Caco-2 (cell line): Measurements from ENCODE around the gene NDUFAB1. TPM values are rescaled to one million over a fixed set of nuclear protein-coding genes. Genes with fewer than 3 reads are reported as not detected.
A peak's percentile ranks its signal among the peaks of the same experiment; 100 is the strongest.

Experiments used
- BruUV-seq: library from RNA; stranded (reverse); fragments of 400-500 nt; replicated peaks from 2 replicates; lab custom pipeline; 2021; lab: Mats Ljungman, UMichigan
- CTCF ChIA-PET: fragments of 300-600 bp; sonication (Branson Sonifier 250); formaldehyde crosslinking; loops from one replicate; lab custom pipeline; 2022; ENCODE audit warnings: antibody characterized with exemption; lab: Charles Lee
- POLR2A ChIA-PET: fragments of 300-600 bp; sonication (Branson Sonifier 250); formaldehyde crosslinking; loops from one replicate; lab custom pipeline; 2022; ENCODE audit warnings: antibody characterized with exemption; lab: Charles Lee
- DNase-seq, 2 experiments: peaks; one replicate each; pipeline versions ENCODE4 v3.0.0 to v3.0.0-alpha.2; 2020 to 2022
- H3K27me3 ChIP-seq: replicated peaks from 2 replicates; pipeline ENCODE4 v1.6.0; 2011; ENCODE audit warnings: low read length; ENCODE audit not compliant: control insufficient read depth, insufficient read depth
- H3K36me3 ChIP-seq: 2 replicates; pipeline ENCODE4 v1.5.1; 2011; ENCODE audit warnings: low read length; ENCODE audit not compliant: control insufficient read depth, insufficient read depth
- H3K4me1 ChIP-seq: fragments of 250-450 bp; sonication (Bioruptor Pico); 2 replicates; pipeline ENCODE4 v1.5.1; 2020; ENCODE audit warnings: mild to moderate bottlenecking
- H3K4me3 ChIP-seq: 2 replicates; pipeline ENCODE4 v1.5.1; 2011; ENCODE audit warnings: low read depth, mild to moderate bottlenecking, control low read depth, low read length
- H3K9me3 ChIP-seq: fragments of 250-450 bp; sonication (Bioruptor Pico); 2 replicates; pipeline ENCODE4 v1.5.1; 2020; ENCODE audit warnings: mild to moderate bottlenecking, moderate library complexity
- H3K27ac Mint-ChIP-seq: one replicate; pipeline ENCODE4 v1.8.0; 2022; ENCODE audit warnings: mixed read lengths; ENCODE audit not compliant: unreplicated experiment
- H3K27me3 Mint-ChIP-seq: one replicate; pipeline ENCODE4 v1.8.0; 2022; ENCODE audit warnings: mixed read lengths; ENCODE audit not compliant: insufficient read depth, unreplicated experiment
- H3K36me3 Mint-ChIP-seq: one replicate; pipeline ENCODE4 v1.8.0; 2022; ENCODE audit warnings: mild to moderate bottlenecking, mixed read lengths; ENCODE audit not compliant: insufficient read depth, unreplicated experiment
- H3K4me1 Mint-ChIP-seq: one replicate; pipeline ENCODE4 v1.8.0; 2022; ENCODE audit warnings: low read depth, mixed read lengths; ENCODE audit not compliant: unreplicated experiment
- H3K4me3 Mint-ChIP-seq: one replicate; pipeline ENCODE4 v1.8.0; 2022; ENCODE audit warnings: mild to moderate bottlenecking, moderate library complexity, mixed read lengths; ENCODE audit not compliant: unreplicated experiment
- H3K9me3 Mint-ChIP-seq: one replicate; pipeline ENCODE4 v1.8.0; 2022; ENCODE audit warnings: mixed read lengths; ENCODE audit not compliant: unreplicated experiment
- intact Hi-C: fragments of 100-400 bp; cut with micrococcal nuclease; formaldehyde crosslinking; loops from one replicate; pipeline ENCODE4 v1.10.0; 2022; ENCODE audit not compliant: unreplicated experiment
- total RNA-seq: library from RNA; stranded (reverse); gene quantifications from 2 replicates; pipeline ENCODE4 v1.2.3, GENCODE V29; 2022
- TF ChIP-seq, protein P1 (sequence below), 2 experiments: fragments of 200-600 bp in 1 of 2; IDR thresholded peaks; 1 replicate in 1 of 2; 2 replicates in 1 of 2; pipeline versions ENCODE4 v1.5.1 to v1.8.0; 2011 to 2022; ENCODE audit warnings: antibody characterized with exemption in 1 of 2, control low read depth in 1 of 2, inconsistent platforms in 1 of 2, low read depth in 1 of 2, low read length in 1 of 2, mild to moderate bottlenecking in 1 of 2, moderate library complexity in 1 of 2; ENCODE audit not compliant: insufficient read depth in 1 of 2, severe bottlenecking in 1 of 2, unreplicated experiment in 1 of 2

The NDUFAB1 gene
- total RNA-seq, 1 experiment from 2014 or later = 87.1 TPM

DNA sequence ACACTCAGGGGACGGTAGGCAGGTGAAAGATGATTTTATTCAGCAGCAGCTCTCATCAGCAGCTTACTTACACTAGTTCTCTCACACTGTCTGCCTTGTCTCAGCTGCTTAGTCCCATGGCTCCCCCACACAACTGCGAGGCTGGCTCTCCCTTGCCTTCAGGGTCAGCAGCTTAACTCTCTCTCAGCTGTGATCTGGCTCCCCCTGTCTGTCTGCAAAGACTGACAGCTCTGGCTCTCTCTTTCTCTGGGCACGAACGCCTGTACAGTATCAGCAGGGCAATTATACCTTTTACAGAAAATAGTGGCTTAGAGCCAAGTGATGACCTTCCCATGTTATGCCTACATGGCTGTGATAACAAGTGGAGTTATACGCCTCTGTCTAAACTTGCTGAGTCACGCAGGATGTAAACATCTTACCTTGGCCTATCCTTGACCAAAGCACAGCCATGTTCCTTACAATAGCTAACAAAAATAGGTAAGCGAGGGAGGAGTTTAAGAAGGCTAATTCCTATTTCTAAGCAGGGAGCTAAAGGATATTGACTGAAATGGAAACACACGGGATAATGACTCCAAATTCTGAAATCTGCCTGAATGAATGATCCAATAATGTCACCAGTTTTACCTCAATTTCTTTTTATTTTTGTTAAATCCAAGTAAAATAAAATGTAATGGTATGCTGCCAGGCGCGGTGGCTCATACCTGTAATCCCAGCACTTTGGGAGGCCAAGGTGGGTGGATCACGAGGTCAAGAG, 1.1 kb upstream of the NDUFAB1 start:
- Histone ChIP-seq H3K4me1 (no peaks in the 10 kb centered on the region), H3K4me3 (no peak overlapping the region), H3K36me3 (no peaks in the 10 kb centered on the region; the same call in 1 of the 2 replicates), H3K27me3 (no peaks in the 10 kb centered on the region), H3K9me3 (no peaks in the 10 kb centered on the region)
- DNase-seq = peak; percentile 47 to 58
- intact Hi-C loops = no loop called here
- CTCF ChIA-PET = interaction anchor here (0.7 to 1.6 kb wide), 3 partner anchors 10 to 447 kb away, joined by 3 to 8 read pairs (median 3); partner anchors contain the start of genes EARS2 and UBFD1
- Mint-ChIP-seq H3K27me3 (no peaks in the 10 kb centered on the region), H3K4me3 (peak overlapping the region; percentile 75), H3K36me3 (peaks cover 27% of the 10 kb centered on the region), H3K4me1 (no peaks in the 10 kb centered on the region), H3K27ac (no peak overlapping the region), H3K9me3 (no peaks in the 10 kb centered on the region)
- POLR2A ChIA-PET = no interaction called here
- TF ChIP-seq, protein P1, sequence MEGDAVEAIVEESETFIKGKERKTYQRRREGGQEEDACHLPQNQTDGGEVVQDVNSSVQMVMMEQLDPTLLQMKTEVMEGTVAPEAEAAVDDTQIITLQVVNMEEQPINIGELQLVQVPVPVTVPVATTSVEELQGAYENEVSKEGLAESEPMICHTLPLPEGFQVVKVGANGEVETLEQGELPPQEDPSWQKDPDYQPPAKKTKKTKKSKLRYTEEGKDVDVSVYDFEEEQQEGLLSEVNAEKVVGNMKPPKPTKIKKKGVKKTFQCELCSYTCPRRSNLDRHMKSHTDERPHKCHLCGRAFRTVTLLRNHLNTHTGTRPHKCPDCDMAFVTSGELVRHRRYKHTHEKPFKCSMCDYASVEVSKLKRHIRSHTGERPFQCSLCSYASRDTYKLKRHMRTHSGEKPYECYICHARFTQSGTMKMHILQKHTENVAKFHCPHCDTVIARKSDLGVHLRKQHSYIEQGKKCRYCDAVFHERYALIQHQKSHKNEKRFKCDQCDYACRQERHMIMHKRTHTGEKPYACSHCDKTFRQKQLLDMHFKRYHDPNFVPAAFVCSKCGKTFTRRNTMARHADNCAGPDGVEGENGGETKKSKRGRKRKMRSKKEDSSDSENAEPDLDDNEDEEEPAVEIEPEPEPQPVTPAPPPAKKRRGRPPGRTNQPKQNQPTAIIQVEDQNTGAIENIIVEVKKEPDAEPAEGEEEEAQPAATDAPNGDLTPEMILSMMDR (IDR thresholded peaks at IDR 0.05; ENCODE audit: insufficient read depth in 1 of 2, low read depth in 1 of 2, low read length in 1 of 2, severe bottlenecking in 1 of 2, unreplicated experiment in 1 of 2) = peak; percentile 17 to 26
- no TSS peak for BruUV-seq

DNA sequence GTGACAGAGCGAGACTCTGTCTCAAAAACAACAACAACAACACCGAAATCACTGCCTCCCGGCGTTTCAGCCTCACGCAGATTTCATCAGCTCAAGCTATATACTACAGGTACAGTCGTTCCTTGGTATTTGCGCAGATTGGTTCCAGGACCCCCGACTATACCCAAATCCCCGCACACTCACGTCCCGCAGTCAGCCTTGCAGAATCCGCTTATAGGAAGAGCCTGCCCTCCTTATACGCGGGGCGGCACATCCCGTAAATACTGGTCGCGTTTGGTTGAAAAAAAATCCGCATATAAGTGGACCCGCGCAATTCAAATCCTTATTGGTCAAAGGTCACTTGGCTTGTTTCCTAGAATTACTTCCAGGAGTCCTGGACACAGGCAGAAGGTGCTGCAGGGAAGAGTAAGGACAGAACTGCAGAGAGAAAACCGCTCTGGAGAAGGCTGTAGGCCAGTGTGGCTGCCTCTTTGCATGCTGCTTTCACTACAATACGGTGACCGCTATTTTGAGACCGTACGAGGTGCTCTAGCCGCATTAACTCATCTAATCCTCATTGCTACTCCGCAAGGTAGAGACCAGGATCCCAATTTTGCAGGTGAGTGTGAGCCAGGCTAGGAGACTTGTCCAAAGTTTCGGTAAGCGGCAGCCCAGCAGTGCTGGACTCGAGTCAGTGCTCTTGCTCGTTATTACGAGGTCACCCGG, 718 bp downstream of the NDUFAB1 start:
- Histone ChIP-seq H3K4me1 (no peaks in the 10 kb centered on the region), H3K36me3 (no peaks in the 10 kb centered on the region; the same call in none of the 2 replicates), H3K9me3 (no peaks in the 10 kb centered on the region), H3K27me3 (no peaks in the 10 kb centered on the region), H3K4me3 (peak overlapping the region; percentile 92)
- H3K4me3 Mint-ChIP-seq = peak overlapping the region; percentile 75
- POLR2A ChIA-PET = no interaction called here
- DNase-seq = no peak
- CTCF ChIA-PET = no interaction called here
- H3K27me3 Mint-ChIP-seq = no peaks in the 10 kb centered on the region
- H3K36me3 Mint-ChIP-seq = peaks cover 20% of the 10 kb centered on the region
- intact Hi-C loops = no loop called here
- no peaks in the 10 kb centered on the region for H3K4me1 Mint-ChIP-seq
- TF ChIP-seq, protein P1 (IDR thresholded peaks at IDR 0.05; ENCODE audit: insufficient read depth in 1 of 2, low read depth in 1 of 2, low read length in 1 of 2, severe bottlenecking in 1 of 2, unreplicated experiment in 1 of 2) = no peak
- peak overlapping the region; percentile 50 for H3K27ac Mint-ChIP-seq
- BruUV-seq = TSS peak; percentile 52
- no peaks in the 10 kb centered on the region for H3K9me3 Mint-ChIP-seq

DNA sequence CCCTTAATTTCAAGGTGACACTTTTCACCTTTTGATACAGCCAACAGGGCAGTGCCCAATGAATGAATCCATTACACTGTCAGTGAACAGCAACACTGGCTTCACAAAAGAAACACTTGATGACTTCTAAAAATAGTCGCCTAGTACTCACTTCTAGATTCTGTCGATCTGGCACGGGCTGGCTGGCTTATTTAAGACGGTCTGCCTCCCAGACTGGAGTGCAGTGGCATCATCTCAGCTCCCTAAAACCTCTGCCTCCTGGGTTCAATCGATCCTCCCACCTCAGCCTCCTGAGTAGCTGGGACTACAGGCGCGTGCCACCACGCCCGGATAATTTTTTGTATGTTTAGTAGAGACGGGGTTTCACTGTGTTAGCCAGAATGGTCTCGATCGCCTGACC, 1.9 kb downstream of the NDUFAB1 start:
- no peak for DNase-seq
- Histone ChIP-seq H3K4me1 (no peaks in the 10 kb centered on the region), H3K36me3 (peaks cover 3% of the 10 kb centered on the region), H3K9me3 (no peaks in the 10 kb centered on the region), H3K27me3 (no peaks in the 10 kb centered on the region), H3K4me3 (no peak overlapping the region)
- TF ChIP-seq, protein P1 (IDR thresholded peaks at IDR 0.05; ENCODE audit: insufficient read depth in 1 of 2, low read depth in 1 of 2, low read length in 1 of 2, severe bottlenecking in 1 of 2, unreplicated experiment in 1 of 2) = no peak
- CTCF ChIA-PET = no interaction called here
- Mint-ChIP-seq H3K27ac (no peak overlapping the region), H3K36me3 (peaks cover 21% of the 10 kb centered on the region), H3K4me1 (no peaks in the 10 kb centered on the region), H3K4me3 (no peak overlapping the region), H3K27me3 (no peaks in the 10 kb centered on the region), H3K9me3 (no peaks in the 10 kb centered on the region)
- no TSS peak for BruUV-seq
- POLR2A ChIA-PET = no interaction called here
- intact Hi-C loops = no loop called here
